Stimulated activated naive CD8-positive, alpha-beta T cell treated with anti-CD3 and anti-CD28 coated beads, Interleukin-15, Interleukin-2, amounts not matched to agents 100 ng/mL and 50 ng/mL, for 24 hours (primary cell): ENCODE measurements around the gene SNED1.

ENCODE experiments used
- H3K27ac Mint-ChIP-seq: one replicate; pipeline ENCODE4 v1.8.0; 2021; ENCODE audit warnings: mild to moderate bottlenecking, mixed read lengths
- H3K27me3 Mint-ChIP-seq: one replicate; pipeline ENCODE4 v1.8.0; 2021; ENCODE audit warnings: mixed read lengths
- H3K36me3 Mint-ChIP-seq: one replicate; pipeline ENCODE4 v1.8.0; 2021; ENCODE audit warnings: low read depth, mixed read lengths
- H3K4me1 Mint-ChIP-seq: one replicate; pipeline ENCODE4 v1.8.0; 2021; ENCODE audit warnings: low read depth, mixed read lengths
- H3K4me3 Mint-ChIP-seq: one replicate; pipeline ENCODE4 v1.8.0; 2021; ENCODE audit warnings: mild to moderate bottlenecking, mixed read lengths
- H3K9me3 Mint-ChIP-seq: one replicate; pipeline ENCODE4 v1.8.0; 2021; ENCODE audit warnings: mixed read lengths

SNED1 gene

GRCh38 chr2:241118737-241119505, 120.5 kb downstream of the SNED1 start:
- Mint-ChIP-seq H3K36me3 (peaks cover 65% of the 10 kb centered on the region), H3K4me1 (peaks cover 4% of the 10 kb centered on the region), H3K9me3 (peaks cover 6% of the 10 kb centered on the region), H3K27ac (no peak overlapping the region), H3K27me3 (no peaks in the 10 kb centered on the region), H3K4me3 (no peak overlapping the region)

GRCh38 chr2:241120440-241120839, 122.0 kb downstream of the SNED1 start:
- H3K27me3 Mint-ChIP-seq: no peaks in the 10 kb centered on the region
- H3K36me3 Mint-ChIP-seq: peaks cover 55% of the 10 kb centered on the region
- H3K4me1 Mint-ChIP-seq: peaks cover 4% of the 10 kb centered on the region
- no peak overlapping the region for H3K27ac Mint-ChIP-seq
- peaks cover 6% of the 10 kb centered on the region for H3K9me3 Mint-ChIP-seq
- no peak overlapping the region for H3K4me3 Mint-ChIP-seq

DNA sequence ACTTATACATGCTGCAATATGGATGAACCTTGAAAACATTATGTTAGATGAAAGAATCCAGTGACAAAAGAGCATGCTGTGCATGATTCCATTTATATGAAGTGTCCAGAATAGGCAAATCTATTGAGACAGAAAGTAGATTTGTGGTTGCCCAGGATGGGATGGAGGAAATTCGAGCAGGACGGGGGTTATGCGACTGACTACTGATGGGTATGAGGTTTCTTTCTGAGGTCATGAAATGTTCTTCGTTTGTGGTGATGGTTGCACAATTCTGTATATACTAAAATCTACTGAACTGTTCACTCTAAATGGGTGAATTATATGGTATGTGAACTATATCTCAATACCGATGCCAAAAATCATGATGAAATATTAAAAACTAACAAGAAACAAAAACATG, 122.6 kb downstream of the SNED1 start:
- H3K27ac Mint-ChIP-seq: no peak overlapping the region
- no peaks in the 10 kb centered on the region for H3K27me3 Mint-ChIP-seq
- no peak overlapping the region for H3K4me3 Mint-ChIP-seq
- H3K4me1 Mint-ChIP-seq: peaks cover 4% of the 10 kb centered on the region
- peaks cover 6% of the 10 kb centered on the region for H3K9me3 Mint-ChIP-seq
- peaks cover 55% of the 10 kb centered on the region for H3K36me3 Mint-ChIP-seq

DNA sequence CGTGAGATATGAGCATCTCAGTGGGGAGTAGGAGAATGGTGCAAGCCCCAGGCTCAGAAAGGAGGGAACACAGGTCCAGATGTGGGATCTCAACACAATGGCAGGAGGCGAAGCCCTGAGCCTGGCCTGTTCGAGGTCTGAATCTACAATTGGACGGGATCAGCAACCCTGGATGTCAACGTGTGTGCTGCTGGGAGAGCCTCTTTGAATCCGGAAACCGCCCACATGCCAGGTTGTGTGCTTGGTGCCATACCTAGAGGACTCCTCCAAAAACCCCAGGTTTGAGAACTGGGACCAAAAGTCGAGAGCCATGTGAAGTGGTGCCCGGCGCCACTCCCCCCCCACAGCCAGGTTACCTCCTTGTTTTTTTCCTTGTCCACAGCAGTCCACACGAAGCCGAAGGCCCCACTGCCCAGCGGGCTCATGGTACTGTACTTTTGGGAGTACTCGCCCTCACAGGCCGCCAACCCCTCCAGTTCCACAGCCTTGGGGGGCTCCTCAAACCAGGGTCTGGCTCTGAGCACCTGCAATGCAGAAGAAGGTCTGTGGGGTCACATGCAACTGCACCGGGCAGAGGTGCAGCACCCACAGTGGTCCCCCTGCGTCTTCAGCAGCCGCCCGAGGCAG, 124.1 kb downstream of the SNED1 start:
- H3K27ac Mint-ChIP-seq: no peak overlapping the region
- H3K36me3 Mint-ChIP-seq: peaks cover 49% of the 10 kb centered on the region

GRCh38 chr2:241123816-241124536, 125.6 kb downstream of the SNED1 start:
- Mint-ChIP-seq H3K4me1 (peaks cover 25% of the 10 kb centered on the region), H3K27ac (no peak overlapping the region), H3K9me3 (peaks cover 6% of the 10 kb centered on the region), H3K4me3 (no peak overlapping the region), H3K36me3 (peaks cover 55% of the 10 kb centered on the region), H3K27me3 (no peaks in the 10 kb centered on the region)

More for the DNA sequence above, 124.1 kb downstream of the SNED1 start:
- Mint-ChIP-seq H3K9me3 (peaks cover 6% of the 10 kb centered on the region), H3K4me1 (peaks cover 10% of the 10 kb centered on the region), H3K4me3 (no peak overlapping the region), H3K27me3 (no peaks in the 10 kb centered on the region)

GRCh38 chr2:241125626-241126025, 127.2 kb downstream of the SNED1 start:
- peaks cover 3% of the 10 kb centered on the region for H3K9me3 Mint-ChIP-seq
- no peaks in the 10 kb centered on the region for H3K27me3 Mint-ChIP-seq
- H3K4me3 Mint-ChIP-seq: no peak overlapping the region
- no peak overlapping the region for H3K27ac Mint-ChIP-seq
- peaks cover 59% of the 10 kb centered on the region for H3K36me3 Mint-ChIP-seq
- peaks cover 25% of the 10 kb centered on the region for H3K4me1 Mint-ChIP-seq

DNA sequence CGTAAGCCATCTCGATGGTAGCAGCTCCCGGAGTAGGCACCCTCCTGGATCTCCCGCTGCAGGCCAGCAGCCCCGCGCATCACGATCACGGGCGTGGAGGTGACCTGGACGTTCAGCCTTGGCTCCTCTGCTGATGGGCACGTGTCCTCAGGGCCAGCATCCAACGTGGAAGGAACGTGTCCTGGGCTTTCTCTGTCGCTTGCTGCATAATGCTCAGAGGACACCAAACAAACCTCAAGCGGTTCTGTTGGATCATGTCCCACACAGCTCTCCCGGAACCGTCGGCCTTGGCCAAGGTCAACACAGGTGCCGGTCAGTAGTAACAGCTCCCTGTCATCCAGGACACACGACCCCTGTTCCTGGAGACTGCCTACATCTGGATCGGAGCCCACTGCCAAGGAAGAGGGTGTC, 127.8 kb downstream of the SNED1 start:
- H3K27me3 Mint-ChIP-seq: no peaks in the 10 kb centered on the region
- H3K4me1 Mint-ChIP-seq: peaks cover 25% of the 10 kb centered on the region
- H3K36me3 Mint-ChIP-seq: peaks cover 56% of the 10 kb centered on the region
- H3K4me3 Mint-ChIP-seq: no peak overlapping the region
- H3K27ac Mint-ChIP-seq: no peak overlapping the region
- no peaks in the 10 kb centered on the region for H3K9me3 Mint-ChIP-seq

GRCh38 chr2:241126771-241127202, 128.4 kb downstream of the SNED1 start:
- H3K4me3 Mint-ChIP-seq: no peak overlapping the region

DNA sequence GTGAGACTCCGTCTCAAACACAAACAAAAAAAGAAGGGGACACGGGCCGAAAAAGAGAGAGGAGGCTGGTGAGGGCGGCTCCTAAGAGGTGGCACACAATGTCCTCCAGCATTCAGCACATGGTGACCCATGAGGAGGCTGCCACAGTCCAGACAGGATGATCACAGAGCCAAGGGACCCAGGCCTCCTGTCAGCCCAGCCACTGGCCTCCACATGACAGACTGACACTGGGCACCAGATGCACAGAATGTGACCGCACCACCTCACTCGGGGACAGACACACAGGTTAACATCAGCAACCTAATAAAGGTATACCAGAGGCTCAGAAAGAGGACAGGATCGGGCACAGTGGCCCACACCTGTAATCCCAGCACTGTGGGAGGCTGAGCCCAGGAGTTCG, 129.8 kb downstream of the SNED1 start:
- Mint-ChIP-seq H3K4me3 (no peak overlapping the region), H3K27me3 (no peaks in the 10 kb centered on the region), H3K36me3 (peaks cover 47% of the 10 kb centered on the region), H3K9me3 (no peaks in the 10 kb centered on the region), H3K27ac (peak overlapping the region; percentile 85), H3K4me1 (peaks cover 25% of the 10 kb centered on the region)

More at GRCh38 chr2:241126771-241127202, 128.4 kb downstream of the SNED1 start:
- Mint-ChIP-seq H3K27ac (no peak overlapping the region), H3K4me1 (peaks cover 25% of the 10 kb centered on the region), H3K27me3 (no peaks in the 10 kb centered on the region), H3K9me3 (no peaks in the 10 kb centered on the region), H3K36me3 (peaks cover 50% of the 10 kb centered on the region)

DNA sequence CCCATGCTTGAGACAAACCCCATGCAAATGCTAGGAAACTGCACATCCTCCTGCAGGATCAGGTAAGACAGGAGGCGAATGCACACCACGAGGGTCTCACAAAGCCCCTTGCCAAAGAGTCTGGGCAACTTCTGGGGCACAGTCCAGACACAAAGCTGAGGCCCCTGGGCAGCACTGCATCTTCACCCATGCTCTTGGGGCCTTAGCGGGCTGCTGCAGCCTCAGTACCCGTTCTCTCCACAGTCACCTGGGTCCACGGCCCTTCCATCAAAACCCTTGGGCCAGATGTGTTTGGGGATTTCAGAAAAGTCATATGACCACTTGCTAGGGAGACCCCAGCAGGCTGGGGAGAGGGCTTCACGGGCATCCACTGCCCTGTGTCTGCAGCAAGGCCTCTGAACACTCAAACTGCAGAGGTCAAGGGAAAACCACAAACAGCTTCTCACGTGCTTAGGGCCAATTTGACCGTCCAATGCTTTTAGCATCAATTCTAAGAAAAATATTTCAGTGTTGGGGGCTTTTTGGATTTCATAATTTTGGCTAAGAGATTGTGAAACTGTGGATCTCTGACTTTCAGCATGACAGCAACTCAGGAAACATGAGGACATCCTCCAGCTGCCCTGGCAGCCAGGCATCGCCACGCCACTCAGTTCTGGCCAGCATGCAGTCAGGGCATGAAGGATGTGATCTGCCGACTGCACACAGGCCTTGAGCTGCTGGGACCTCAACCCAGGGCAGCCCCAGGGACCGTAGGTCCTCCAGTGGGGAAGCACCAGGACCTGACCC, 130.9 kb downstream of the SNED1 start:
- H3K36me3 Mint-ChIP-seq: peaks cover 46% of the 10 kb centered on the region

DNA sequence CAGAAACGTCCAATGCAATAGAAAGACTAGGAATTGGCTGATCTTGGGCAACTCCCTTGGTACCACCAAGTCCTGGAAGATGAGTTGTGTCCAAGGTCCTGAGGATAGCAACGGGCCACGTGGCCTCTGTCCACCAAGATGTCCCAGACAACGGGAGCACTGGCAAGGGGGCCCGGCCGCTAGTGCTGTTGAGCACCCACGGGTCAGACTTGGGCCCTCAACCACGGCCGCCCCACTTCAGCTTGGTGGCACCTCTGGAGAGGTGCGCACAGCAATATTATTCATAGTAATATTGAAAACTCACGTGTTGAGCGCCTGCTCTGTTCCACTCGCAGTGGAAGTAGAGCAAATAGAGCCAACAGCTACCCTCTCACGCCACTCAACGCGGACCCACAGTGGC, 131.9 kb downstream of the SNED1 start:
- H3K36me3 Mint-ChIP-seq: peaks cover 46% of the 10 kb centered on the region
- H3K4me3 Mint-ChIP-seq: no peak overlapping the region
- H3K4me1 Mint-ChIP-seq: peaks cover 25% of the 10 kb centered on the region
- H3K27me3 Mint-ChIP-seq: no peaks in the 10 kb centered on the region
- H3K9me3 Mint-ChIP-seq: no peaks in the 10 kb centered on the region
- no peak overlapping the region for H3K27ac Mint-ChIP-seq

More for the DNA sequence above, 130.9 kb downstream of the SNED1 start:
- Mint-ChIP-seq H3K4me3 (no peak overlapping the region), H3K4me1 (peaks cover 25% of the 10 kb centered on the region), H3K9me3 (no peaks in the 10 kb centered on the region), H3K27ac (peak overlapping the region; percentile 76), H3K27me3 (no peaks in the 10 kb centered on the region)

DNA sequence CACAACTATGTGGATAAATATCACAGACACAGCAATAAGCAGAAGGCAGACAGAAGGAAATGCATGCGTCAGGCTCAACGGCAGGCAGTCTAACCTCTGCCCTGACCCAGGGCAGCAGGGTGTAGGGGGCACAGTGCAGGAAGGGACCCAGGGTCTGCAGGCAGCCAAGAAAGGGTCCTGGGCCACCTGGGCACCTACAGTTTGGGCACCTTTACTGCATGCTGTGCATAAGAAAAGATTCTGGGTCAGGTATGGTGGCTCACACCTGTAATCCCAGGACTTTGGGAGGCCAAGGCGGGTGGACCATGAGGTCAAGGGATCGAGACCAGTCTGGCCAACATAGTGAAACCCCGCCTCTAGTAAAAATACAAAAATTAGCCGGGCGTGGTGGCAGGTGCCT, 133.1 kb downstream of the SNED1 start:
- Mint-ChIP-seq H3K4me1 (peaks cover 25% of the 10 kb centered on the region), H3K9me3 (no peaks in the 10 kb centered on the region), H3K27ac (no peak overlapping the region), H3K27me3 (no peaks in the 10 kb centered on the region), H3K4me3 (no peak overlapping the region), H3K36me3 (peaks cover 50% of the 10 kb centered on the region)

DNA sequence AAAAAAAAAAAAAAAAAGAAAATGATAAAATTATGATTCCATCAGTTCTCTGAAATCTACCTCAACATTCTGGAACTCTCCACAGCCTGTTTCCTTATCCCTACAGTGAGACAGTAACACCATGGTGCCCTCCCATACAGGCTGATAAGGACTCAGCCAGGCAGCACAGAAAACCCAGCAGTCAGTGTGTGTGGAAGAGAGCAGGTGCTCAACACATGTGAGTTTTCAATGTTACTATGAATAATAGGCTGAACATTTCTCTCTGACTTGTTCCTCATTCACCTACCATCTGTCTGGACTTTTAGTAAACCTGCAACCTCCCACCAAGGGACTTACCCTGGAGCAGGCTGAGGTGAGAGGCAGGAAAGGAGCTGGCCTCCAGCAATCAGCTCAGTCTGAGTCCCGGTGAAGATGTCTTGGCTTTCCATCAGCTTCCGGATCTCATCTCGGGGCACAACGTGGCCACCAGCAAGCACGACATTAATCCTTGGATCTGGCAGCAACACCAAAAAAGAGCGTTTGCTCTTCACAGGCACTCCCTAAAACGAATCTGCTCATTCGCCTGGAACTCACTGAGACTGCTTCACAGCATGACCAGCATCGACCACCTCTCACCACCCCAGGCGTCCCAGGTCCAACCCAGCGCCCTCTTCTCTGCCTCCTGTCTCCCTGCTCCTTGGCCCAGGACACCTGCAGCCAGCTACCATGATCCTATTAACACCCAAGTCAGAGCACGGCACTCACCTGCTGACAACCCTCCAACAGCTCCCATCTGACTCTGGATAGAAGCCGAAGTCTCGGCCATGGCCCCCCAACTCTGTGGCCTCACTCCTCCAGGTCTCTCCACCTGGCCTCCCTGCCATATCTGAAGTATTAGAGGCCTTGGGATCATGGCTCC, 134.4 kb downstream of the SNED1 start:
- H3K36me3 Mint-ChIP-seq: peaks cover 46% of the 10 kb centered on the region
- peaks cover 16% of the 10 kb centered on the region for H3K4me1 Mint-ChIP-seq
- H3K27ac Mint-ChIP-seq: no peak overlapping the region
- no peaks in the 10 kb centered on the region for H3K9me3 Mint-ChIP-seq
- no peaks in the 10 kb centered on the region for H3K27me3 Mint-ChIP-seq
- no peak overlapping the region for H3K4me3 Mint-ChIP-seq

GRCh38 chr2:241133436-241133820, 135.0 kb downstream of the SNED1 start:
- no peaks in the 10 kb centered on the region for H3K9me3 Mint-ChIP-seq
- peaks cover 43% of the 10 kb centered on the region for H3K36me3 Mint-ChIP-seq
- H3K27me3 Mint-ChIP-seq: no peaks in the 10 kb centered on the region
- H3K4me3 Mint-ChIP-seq: no peak overlapping the region
- H3K27ac Mint-ChIP-seq: no peak overlapping the region
- H3K4me1 Mint-ChIP-seq: peaks cover 10% of the 10 kb centered on the region
